ENCODE data around the gene SPTSSA.
"Not testable (repeated sequence)": the region's sequence is repeated elsewhere in the genome, so short reads cannot be mapped to it uniquely, and the experiment has no call there.

Gene SPTSSA

DNA sequence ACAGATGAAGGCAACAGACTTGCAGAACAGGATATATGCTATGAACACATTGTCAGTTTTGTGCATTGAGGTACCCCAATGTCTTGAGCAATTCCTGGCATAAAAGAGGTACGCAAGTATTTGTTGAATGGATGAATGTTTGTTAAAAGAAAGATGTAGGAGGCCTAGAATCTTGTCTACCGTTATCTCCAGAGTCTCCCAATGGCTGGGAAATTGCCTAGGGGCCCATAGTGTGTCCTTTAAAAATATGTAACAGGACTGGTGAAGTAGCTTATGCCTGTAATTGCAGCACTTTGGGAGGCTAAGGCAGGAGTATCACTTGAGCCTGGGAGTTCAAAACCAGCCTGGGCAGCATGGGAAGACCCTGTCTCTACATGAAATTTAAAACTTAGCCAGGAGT, 20.4 kb upstream of the SPTSSA start:
- no peaks in the 10 kb centered on the region for H3K9me3 Mint-ChIP-seq (ENCODE audit: low read depth)
- H3K4me3 Mint-ChIP-seq: no peak overlapping the region
- H3K36me3 Mint-ChIP-seq: no peaks in the 10 kb centered on the region
- no peaks in the 10 kb centered on the region for H3K27me3 Mint-ChIP-seq
- no peaks in the 10 kb centered on the region for H3K4me1 Mint-ChIP-seq (ENCODE audit: low read depth)
- H3K27ac Mint-ChIP-seq: no peak overlapping the region

GRCh38 chr14:34479694-34480093, 17.7 kb upstream of the SPTSSA start:
- no peaks in the 10 kb centered on the region for H3K36me3 Mint-ChIP-seq
- no peaks in the 10 kb centered on the region for H3K4me1 Mint-ChIP-seq (ENCODE audit: low read depth)
- no peak overlapping the region for H3K27ac Mint-ChIP-seq

GRCh38 chr14:34478261-34478660, 16.2 kb upstream of the SPTSSA start:
- no peaks in the 10 kb centered on the region for H3K9me3 Mint-ChIP-seq (ENCODE audit: low read depth)
- no peak overlapping the region for H3K4me3 Mint-ChIP-seq
- H3K36me3 Mint-ChIP-seq: no peaks in the 10 kb centered on the region
- H3K4me1 Mint-ChIP-seq (ENCODE audit: low read depth): no peaks in the 10 kb centered on the region
- no peak overlapping the region for H3K27ac Mint-ChIP-seq
- H3K27me3 Mint-ChIP-seq: no peaks in the 10 kb centered on the region

More at GRCh38 chr14:34479694-34480093, 17.7 kb upstream of the SPTSSA start:
- Mint-ChIP-seq H3K27me3 (no peaks in the 10 kb centered on the region), H3K4me3 (no peak overlapping the region), H3K9me3 (ENCODE audit: low read depth) (no peaks in the 10 kb centered on the region)

DNA sequence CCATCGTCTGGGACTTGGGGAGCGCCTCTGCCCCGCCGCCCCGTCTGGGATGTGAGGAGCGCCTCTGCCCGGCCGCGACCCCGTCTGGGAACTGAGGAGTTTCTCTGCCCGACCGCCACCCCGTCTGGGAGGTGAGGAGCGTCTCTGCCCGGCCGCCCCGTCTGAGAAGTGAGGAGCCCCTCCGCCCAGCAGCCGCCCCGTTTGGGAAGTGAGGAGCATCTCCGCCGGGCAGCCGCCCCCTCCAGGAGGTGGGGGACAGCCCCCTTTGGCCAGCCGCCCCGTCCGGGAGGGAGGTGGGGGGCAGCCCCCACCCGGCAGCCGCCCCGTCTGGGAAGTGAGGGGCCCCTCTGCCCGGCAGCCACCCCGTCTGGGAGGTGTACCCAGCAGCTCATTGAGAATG, 14.0 kb upstream of the SPTSSA start:
- not testable (repeated sequence) for H3K27ac Mint-ChIP-seq; H3K4me1 Mint-ChIP-seq (ENCODE audit: low read depth); H3K27me3 Mint-ChIP-seq; H3K4me3 Mint-ChIP-seq; H3K9me3 Mint-ChIP-seq (ENCODE audit: low read depth); H3K36me3 Mint-ChIP-seq

DNA sequence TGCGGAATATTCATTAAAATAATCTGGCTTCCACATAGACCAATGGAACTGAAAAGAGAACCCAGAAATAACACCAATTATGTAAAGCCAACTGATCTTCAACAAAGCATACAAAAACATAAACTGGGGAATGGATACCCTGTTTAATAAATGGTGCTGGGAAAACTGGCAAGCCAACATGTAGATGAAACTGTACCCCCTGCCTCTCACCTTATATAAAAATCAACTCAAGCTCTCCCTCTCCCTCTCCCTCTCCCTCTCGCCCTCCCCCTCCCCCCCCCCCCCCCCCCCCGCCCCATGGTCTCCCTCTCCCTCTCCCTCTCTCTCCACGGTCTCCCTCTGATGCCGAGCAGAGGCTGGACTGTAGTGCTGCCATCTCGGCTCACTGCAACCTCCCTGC, 13.1 kb upstream of the SPTSSA start:
- H3K27ac Mint-ChIP-seq: no peak overlapping the region
- no peaks in the 10 kb centered on the region for H3K9me3 Mint-ChIP-seq (ENCODE audit: low read depth)
- H3K36me3 Mint-ChIP-seq: no peaks in the 10 kb centered on the region
- no peaks in the 10 kb centered on the region for H3K4me1 Mint-ChIP-seq (ENCODE audit: low read depth)
- H3K4me3 Mint-ChIP-seq: no peak overlapping the region
- H3K27me3 Mint-ChIP-seq: no peaks in the 10 kb centered on the region

- H3K4me1 Mint-ChIP-seq (ENCODE audit: low read depth): no peaks in the 10 kb centered on the region
- no peaks in the 10 kb centered on the region for H3K36me3 Mint-ChIP-seq
- no peaks in the 10 kb centered on the region for H3K9me3 Mint-ChIP-seq (ENCODE audit: low read depth)
- no peak overlapping the region for H3K27ac Mint-ChIP-seq
- H3K4me3 Mint-ChIP-seq: no peak overlapping the region
- H3K27me3 Mint-ChIP-seq: no peaks in the 10 kb centered on the region
Measured at GRCh38 chr14:34474187-34474679, 12.2 kb upstream of the SPTSSA start.

GRCh38 chr14:34472706-34473279, 10.8 kb upstream of the SPTSSA start:
- Mint-ChIP-seq H3K4me1 (ENCODE audit: low read depth) (no peaks in the 10 kb centered on the region), H3K9me3 (ENCODE audit: low read depth) (no peaks in the 10 kb centered on the region), H3K4me3 (no peak overlapping the region), H3K27me3 (no peaks in the 10 kb centered on the region), H3K27ac (no peak overlapping the region), H3K36me3 (no peaks in the 10 kb centered on the region)

- Mint-ChIP-seq H3K4me1 (ENCODE audit: low read depth) (no peaks in the 10 kb centered on the region), H3K36me3 (no peaks in the 10 kb centered on the region), H3K9me3 (ENCODE audit: low read depth) (no peaks in the 10 kb centered on the region), H3K4me3 (no peak overlapping the region), H3K27ac (no peak overlapping the region), H3K27me3 (no peaks in the 10 kb centered on the region)
Measured at GRCh38 chr14:34470319-34470718, 8.3 kb upstream of the SPTSSA start.

DNA sequence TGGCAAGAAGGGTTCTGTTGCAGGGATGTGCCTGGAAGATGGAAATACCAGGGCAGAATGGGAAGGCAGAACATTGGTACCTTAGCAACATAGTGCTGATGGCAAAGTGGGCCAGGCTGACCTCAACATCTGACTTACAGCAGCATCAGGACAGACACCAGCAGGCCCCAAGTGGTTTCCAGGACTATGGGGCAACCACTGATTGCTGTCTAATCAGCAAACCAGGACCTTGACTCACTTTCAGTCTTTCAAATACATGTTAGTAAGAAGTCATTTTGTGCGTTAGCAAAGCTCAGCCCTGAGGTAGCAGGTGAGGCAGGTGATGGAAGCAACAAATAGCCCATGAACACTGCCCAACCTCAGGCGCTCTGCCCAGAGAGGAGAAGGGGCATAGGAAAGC, 4.7 kb upstream of the SPTSSA start:
- H3K4me3 Mint-ChIP-seq: no peak overlapping the region
- no peaks in the 10 kb centered on the region for H3K36me3 Mint-ChIP-seq
- no peaks in the 10 kb centered on the region for H3K9me3 Mint-ChIP-seq (ENCODE audit: low read depth)
- H3K27me3 Mint-ChIP-seq: no peaks in the 10 kb centered on the region
- peaks cover 1% of the 10 kb centered on the region for H3K4me1 Mint-ChIP-seq (ENCODE audit: low read depth)
- no peak overlapping the region for H3K27ac Mint-ChIP-seq

- no peak overlapping the region for H3K4me3 Mint-ChIP-seq
Measured at GRCh38 chr14:34465069-34465859, 3.2 kb upstream of the SPTSSA start.

DNA sequence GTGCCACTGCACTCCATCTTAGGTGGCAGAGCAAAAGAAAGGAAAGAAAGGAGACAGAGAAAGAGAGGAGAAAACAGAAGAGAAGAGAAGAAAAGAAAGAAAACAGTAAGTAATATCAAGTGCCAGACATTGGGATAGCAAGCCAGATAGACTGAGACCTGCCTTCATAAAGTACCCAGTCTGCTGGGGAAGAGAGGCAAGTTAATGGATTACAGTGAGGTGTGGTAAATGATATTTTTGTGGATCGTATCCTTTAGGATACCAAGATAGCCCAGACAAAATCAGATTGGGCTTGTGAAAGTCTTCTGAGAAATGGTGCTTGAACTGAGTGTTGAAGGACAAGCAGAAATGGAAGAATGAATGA, 1.5 kb upstream of the SPTSSA start:
- Mint-ChIP-seq H3K36me3 (no peaks in the 10 kb centered on the region), H3K27me3 (no peaks in the 10 kb centered on the region), H3K4me1 (ENCODE audit: low read depth) (peaks cover 16% of the 10 kb centered on the region), H3K4me3 (no peak overlapping the region), H3K27ac (no peak overlapping the region), H3K9me3 (ENCODE audit: low read depth) (no peaks in the 10 kb centered on the region)

More at GRCh38 chr14:34465069-34465859, 3.2 kb upstream of the SPTSSA start:
- H3K4me1 Mint-ChIP-seq (ENCODE audit: low read depth): peaks cover 14% of the 10 kb centered on the region
- no peaks in the 10 kb centered on the region for H3K36me3 Mint-ChIP-seq
- no peak overlapping the region for H3K27ac Mint-ChIP-seq
- no peaks in the 10 kb centered on the region for H3K27me3 Mint-ChIP-seq
- H3K9me3 Mint-ChIP-seq (ENCODE audit: low read depth): no peaks in the 10 kb centered on the region

- peak overlapping the region; percentile 73 for H3K27ac Mint-ChIP-seq
- peaks cover 2% of the 10 kb centered on the region for H3K36me3 Mint-ChIP-seq
- H3K4me1 Mint-ChIP-seq (ENCODE audit: low read depth): peaks cover 16% of the 10 kb centered on the region
- H3K9me3 Mint-ChIP-seq (ENCODE audit: low read depth): no peaks in the 10 kb centered on the region
- H3K4me3 Mint-ChIP-seq: peak overlapping the region; percentile 92
- no peaks in the 10 kb centered on the region for H3K27me3 Mint-ChIP-seq
Measured at GRCh38 chr14:34461334-34462131, 507 bp downstream of the SPTSSA start.

DNA sequence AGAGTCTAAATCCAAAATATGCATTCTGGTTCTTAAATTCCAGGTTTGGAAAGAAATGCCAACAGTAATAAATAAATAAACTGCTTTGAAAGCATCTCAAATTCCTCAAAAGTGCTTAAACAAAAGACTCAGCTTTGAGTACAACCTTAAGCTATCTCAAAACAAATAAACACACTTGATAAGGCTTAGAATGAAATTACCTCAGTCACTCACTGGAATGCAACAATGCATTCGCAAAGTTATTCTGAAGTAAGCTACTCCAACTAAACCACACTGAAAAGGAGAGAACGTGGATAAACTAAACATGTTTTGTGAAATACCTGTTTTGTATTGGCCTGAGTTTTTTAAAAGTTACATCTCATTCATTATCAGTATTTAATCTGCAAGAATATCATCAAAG, 1.2 kb downstream of the SPTSSA start:
- Mint-ChIP-seq H3K9me3 (ENCODE audit: low read depth) (no peaks in the 10 kb centered on the region), H3K27me3 (no peaks in the 10 kb centered on the region), H3K36me3 (peaks cover 2% of the 10 kb centered on the region), H3K4me1 (ENCODE audit: low read depth) (peaks cover 16% of the 10 kb centered on the region), H3K4me3 (peak overlapping the region; percentile 92), H3K27ac (peak overlapping the region; percentile 59)

GRCh38 chr14:34460295-34460694, 1.7 kb downstream of the SPTSSA start:
- peak overlapping the region; percentile 92 for H3K4me3 Mint-ChIP-seq
- H3K9me3 Mint-ChIP-seq (ENCODE audit: low read depth): no peaks in the 10 kb centered on the region
- H3K27me3 Mint-ChIP-seq: no peaks in the 10 kb centered on the region
- peaks cover 16% of the 10 kb centered on the region for H3K4me1 Mint-ChIP-seq (ENCODE audit: low read depth)
- H3K36me3 Mint-ChIP-seq: peaks cover 2% of the 10 kb centered on the region
- no peak overlapping the region for H3K27ac Mint-ChIP-seq

DNA sequence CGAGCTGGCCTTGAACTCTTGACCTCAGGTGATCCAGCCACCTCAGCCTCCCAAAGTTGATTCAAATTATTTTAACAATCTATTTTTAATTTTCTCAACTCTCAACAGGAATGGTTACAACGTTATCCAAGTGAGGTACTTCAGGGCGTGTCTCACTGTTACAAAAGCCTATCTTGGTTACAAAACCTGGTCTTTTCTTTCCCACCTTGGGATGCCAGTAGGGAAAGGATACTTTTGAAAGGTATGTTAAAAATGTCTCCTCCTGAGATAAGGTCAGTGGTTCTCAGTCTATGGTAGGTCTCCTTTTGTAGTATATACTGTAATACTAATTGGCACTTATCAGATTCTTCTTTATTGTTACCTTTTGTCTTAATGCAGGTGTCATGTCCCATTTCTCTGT, 4.9 kb downstream of the SPTSSA start:
- no peaks in the 10 kb centered on the region for H3K27me3 Mint-ChIP-seq
- no peak overlapping the region for H3K27ac Mint-ChIP-seq
- H3K9me3 Mint-ChIP-seq (ENCODE audit: low read depth): no peaks in the 10 kb centered on the region
- H3K36me3 Mint-ChIP-seq: peaks cover 2% of the 10 kb centered on the region
- no peak overlapping the region for H3K4me3 Mint-ChIP-seq
- peaks cover 14% of the 10 kb centered on the region for H3K4me1 Mint-ChIP-seq (ENCODE audit: low read depth)
